ENCODE data around the gene CGRRF1. TPM values are rescaled to one million over a fixed set of nuclear protein-coding genes. Genes with fewer than 3 reads are reported as not detected.

The CGRRF1 gene
- total RNA-seq, 1 experiment from 2014 or later = 10.4 TPM

GRCh38 chr14:54567639-54568561 is 58.2 kb downstream of the CGRRF1 start:
- peaks cover 12% of the 10 kb centered on the region for H3K9me3 ChIP-seq (replicated peaks)
- DNase-seq = peak; percentile 69 to 71
- H3K4me1 ChIP-seq = peaks cover 18% of the 10 kb centered on the region
- no peaks in the 10 kb centered on the region for H3K27me3 ChIP-seq
- H3K36me3 ChIP-seq = peaks cover 13% of the 10 kb centered on the region
- H3K4me3 ChIP-seq = peak overlapping the region; percentile 87
- peak overlapping the region; percentile 66 for H3K27ac ChIP-seq

GRCh38 chr14:54568821-54569595 is 59.3 kb downstream of the CGRRF1 start:
- H3K27me3 ChIP-seq = no peaks in the 10 kb centered on the region
- peaks cover 18% of the 10 kb centered on the region for H3K4me1 ChIP-seq
- H3K4me3 ChIP-seq = peak overlapping the region; percentile 87
- DNase-seq = peak; percentile 75 to 83
- H3K9me3 ChIP-seq (replicated peaks) = peaks cover 16% of the 10 kb centered on the region
- peaks cover 22% of the 10 kb centered on the region for H3K36me3 ChIP-seq
- peak overlapping the region; percentile 66 for H3K27ac ChIP-seq

- Histone ChIP-seq H3K4me3 (no peak overlapping the region), H3K27me3 (no peaks in the 10 kb centered on the region), H3K4me1 (peaks cover 13% of the 10 kb centered on the region), H3K9me3 (replicated peaks) (peaks cover 16% of the 10 kb centered on the region), H3K27ac (no peak overlapping the region; the same call in 1 of the 2 replicates), H3K36me3 (peaks cover 22% of the 10 kb centered on the region)
- no peak for DNase-seq
Observed at GRCh38 chr14:54570047-54570446, 60.3 kb downstream of the CGRRF1 start.

- peaks cover 13% of the 10 kb centered on the region for H3K4me1 ChIP-seq
- no peak overlapping the region for H3K4me3 ChIP-seq
- peaks cover 22% of the 10 kb centered on the region for H3K36me3 ChIP-seq
- peaks cover 16% of the 10 kb centered on the region for H3K9me3 ChIP-seq (replicated peaks)
- no peaks in the 10 kb centered on the region for H3K27me3 ChIP-seq
- H3K27ac ChIP-seq = no peak overlapping the region
- no peak for DNase-seq
Observed at GRCh38 chr14:54570631-54571415, 61.1 kb downstream of the CGRRF1 start.

- H3K27me3 ChIP-seq = no peaks in the 10 kb centered on the region
- H3K9me3 ChIP-seq (replicated peaks) = peaks cover 16% of the 10 kb centered on the region
- peak; percentile 37 to 65 for DNase-seq
- H3K4me1 ChIP-seq = peaks cover 17% of the 10 kb centered on the region
- H3K4me3 ChIP-seq = no peak overlapping the region
- H3K36me3 ChIP-seq = peaks cover 22% of the 10 kb centered on the region
- no peak overlapping the region for H3K27ac ChIP-seq
Observed at GRCh38 chr14:54572316-54572715, 62.6 kb downstream of the CGRRF1 start.

GRCh38 chr14:54574528-54574927 is 64.8 kb downstream of the CGRRF1 start:
- Histone ChIP-seq H3K27ac (no peak overlapping the region), H3K4me1 (peaks cover 22% of the 10 kb centered on the region), H3K4me3 (no peak overlapping the region), H3K36me3 (peaks cover 22% of the 10 kb centered on the region), H3K27me3 (no peaks in the 10 kb centered on the region), H3K9me3 (replicated peaks) (peaks cover 16% of the 10 kb centered on the region)
- DNase-seq = no peak

- DNase-seq = no peak
- Histone ChIP-seq H3K4me3 (no peak overlapping the region), H3K9me3 (replicated peaks) (peaks cover 8% of the 10 kb centered on the region), H3K27me3 (no peaks in the 10 kb centered on the region), H3K27ac (no peak overlapping the region), H3K36me3 (peaks cover 12% of the 10 kb centered on the region), H3K4me1 (peaks cover 9% of the 10 kb centered on the region; the same call in 1 of the 2 replicates)
Observed at GRCh38 chr14:54577494-54577893, 67.8 kb downstream of the CGRRF1 start.

GRCh38 chr14:54577977-54578376 is 68.3 kb downstream of the CGRRF1 start:
- DNase-seq = no peak
- no peak overlapping the region for H3K4me3 ChIP-seq
- peaks cover 9% of the 10 kb centered on the region; the same call in 1 of the 2 replicates for H3K4me1 ChIP-seq
- H3K27ac ChIP-seq = no peak overlapping the region
- no peaks in the 10 kb centered on the region for H3K27me3 ChIP-seq
- H3K36me3 ChIP-seq = peaks cover 8% of the 10 kb centered on the region
- peaks cover 3% of the 10 kb centered on the region for H3K9me3 ChIP-seq (replicated peaks)

- H3K36me3 ChIP-seq = no peaks in the 10 kb centered on the region
- no peaks in the 10 kb centered on the region for H3K27me3 ChIP-seq
- peaks cover 21% of the 10 kb centered on the region for H3K4me1 ChIP-seq
- H3K4me3 ChIP-seq = no peak overlapping the region
- DNase-seq = no peak
- no peak overlapping the region for H3K27ac ChIP-seq
- no peaks in the 10 kb centered on the region for H3K9me3 ChIP-seq (replicated peaks)
Observed at GRCh38 chr14:54579621-54580020, 69.9 kb downstream of the CGRRF1 start.

GRCh38 chr14:54580933-54581332 is 71.2 kb downstream of the CGRRF1 start:
- Histone ChIP-seq H3K27ac (no peak overlapping the region), H3K9me3 (replicated peaks) (no peaks in the 10 kb centered on the region), H3K4me1 (peaks cover 23% of the 10 kb centered on the region), H3K36me3 (no peaks in the 10 kb centered on the region; the same call in 1 of the 2 replicates), H3K27me3 (no peaks in the 10 kb centered on the region), H3K4me3 (no peak overlapping the region)
- no peak for DNase-seq

GRCh38 chr14:54582334-54582733 is 72.6 kb downstream of the CGRRF1 start:
- Histone ChIP-seq H3K27ac (no peak overlapping the region), H3K27me3 (no peaks in the 10 kb centered on the region), H3K4me3 (no peak overlapping the region), H3K9me3 (replicated peaks) (no peaks in the 10 kb centered on the region), H3K36me3 (no peaks in the 10 kb centered on the region; the same call in 1 of the 2 replicates), H3K4me1 (peaks cover 18% of the 10 kb centered on the region)
- no peak for DNase-seq

GRCh38 chr14:54584097-54584496 is 74.4 kb downstream of the CGRRF1 start:
- no peaks in the 10 kb centered on the region for H3K27me3 ChIP-seq
- no peaks in the 10 kb centered on the region for H3K9me3 ChIP-seq (replicated peaks)
- no peak overlapping the region for H3K4me3 ChIP-seq
- H3K4me1 ChIP-seq = peaks cover 14% of the 10 kb centered on the region
- DNase-seq = peak in 1 of 2 experiments; percentile 41
- H3K36me3 ChIP-seq = no peaks in the 10 kb centered on the region; the same call in 1 of the 2 replicates
- no peak overlapping the region for H3K27ac ChIP-seq

- Histone ChIP-seq H3K4me3 (no peak overlapping the region), H3K27me3 (no peaks in the 10 kb centered on the region), H3K4me1 (peaks cover 14% of the 10 kb centered on the region), H3K36me3 (no peaks in the 10 kb centered on the region; the same call in 1 of the 2 replicates), H3K27ac (no peak overlapping the region), H3K9me3 (replicated peaks) (no peaks in the 10 kb centered on the region)
- no peak for DNase-seq
Observed at GRCh38 chr14:54585214-54585613, 75.5 kb downstream of the CGRRF1 start.

Data from SJCRH30 (cell line).